ENCODE results near the gene MYD88. TPM values are rescaled to one million over a fixed set of nuclear protein-coding genes. Genes with fewer than 3 reads are reported as not detected.

Gene MYD88
- total and polyA plus RNA-seq, 7 donors, result 2.9 to 7.0 (median 4.4) TPM

DNA sequence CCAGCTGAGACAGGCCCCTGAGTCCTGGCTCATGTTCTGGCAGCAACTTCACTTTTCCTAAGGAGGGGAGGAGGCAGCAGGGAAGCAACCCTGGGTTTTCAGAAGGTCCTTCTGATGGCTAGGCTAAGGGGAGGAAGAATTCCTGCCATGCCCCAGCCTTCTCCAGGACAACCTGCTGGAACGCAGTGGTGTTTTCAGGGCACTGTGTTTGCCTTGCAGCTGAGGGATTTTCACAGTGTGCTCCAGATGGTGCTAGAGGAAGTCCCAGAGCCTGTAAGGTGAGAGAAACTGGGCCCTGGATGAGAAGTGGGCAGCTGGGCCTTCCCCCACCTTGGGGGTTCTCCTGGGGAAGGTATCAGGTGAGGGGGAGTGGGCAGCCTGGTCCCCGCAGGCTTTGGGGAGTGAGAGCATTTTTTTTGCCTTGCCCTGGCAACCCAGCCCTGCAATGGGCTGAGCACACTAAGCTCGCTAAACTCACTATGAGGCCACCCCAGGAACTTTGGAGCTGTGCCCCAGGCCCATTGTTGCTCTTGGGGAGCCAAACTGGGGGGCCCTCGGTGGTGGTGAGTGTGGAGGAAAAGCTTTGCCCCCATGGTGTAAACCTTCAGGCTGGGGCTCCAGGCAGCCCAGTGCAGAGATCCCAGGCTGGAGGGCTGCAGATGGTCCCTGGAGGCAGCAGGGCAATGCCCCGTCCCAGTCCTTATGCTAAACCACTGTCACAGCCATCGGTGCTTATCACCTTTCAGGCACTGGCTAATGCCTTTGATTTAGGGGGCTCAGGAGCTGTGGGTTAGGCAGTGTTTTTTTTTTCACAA lies 42.6 kb upstream of the MYD88 start:
- Histone ChIP-seq H3K36me3 (ENCODE audit: insufficient read depth in 1 of 2, low read depth in 1 of 2) (no peaks in the 10 kb centered on the region), H3K27me3 (ENCODE audit: insufficient read depth in 3 of 3, low read length in 2 of 3) (peaks cover 0 to 2% (median 0%) of the 10 kb centered on the region in 3 donors), H3K4me1 (no peaks in the 10 kb centered on the region), H3K4me3 (no peak overlapping the region), H3K27ac (no peak overlapping the region), H3K9me3 (no peaks in the 10 kb centered on the region)
- WGBS, 3 donors, result 81 to 86% (median 81%) methylated on average over 6 of the region's 6 CpGs
- DNase-seq (no peak), ATAC-seq (no peak)
- intact Hi-C loops (cut with DNase I), result no loop called here
- no peak for TF ChIP-seq CTCF (IDR thresholded peaks at IDR 0.05)

- no peaks in the 10 kb centered on the region for H3K9me3 ChIP-seq
- intact Hi-C loops (cut with DNase I), result no loop called here
- no peak overlapping the region for H3K27ac ChIP-seq
- DNase-seq, result no peak
- no peak for TF ChIP-seq CTCF (IDR thresholded peaks at IDR 0.05)
- H3K27me3 ChIP-seq (ENCODE audit: insufficient read depth in 3 of 3, low read length in 2 of 3), result peaks cover 0 to 2% (median 0%) of the 10 kb centered on the region in 3 donors
- H3K4me3 ChIP-seq, result no peak overlapping the region
- 79 to 82% (median 82%) methylated on average over 19 of the region's 19 CpGs for WGBS, 3 donors
- ATAC-seq, result no peak
- no peaks in the 10 kb centered on the region for H3K4me1 ChIP-seq
- H3K36me3 ChIP-seq (ENCODE audit: insufficient read depth in 1 of 2, low read depth in 1 of 2), result no peaks in the 10 kb centered on the region
These were observed 40.8 kb upstream of the MYD88 start for GRCh38 chr3:38097446-38098375.

GRCh38 chr3:38098376-38098723 lies 40.1 kb upstream of the MYD88 start:
- DNase-seq (no peak), ATAC-seq (no peak)
- intact Hi-C loops (cut with DNase I), result no loop called here
- no peaks in the 10 kb centered on the region for H3K4me1 ChIP-seq
- no peak overlapping the region for H3K27ac ChIP-seq
- 87 to 96% (median 92%) methylated on average over 9 of the region's 9 CpGs for WGBS, 3 donors
- H3K36me3 ChIP-seq (ENCODE audit: insufficient read depth in 1 of 2, low read depth in 1 of 2), result no peaks in the 10 kb centered on the region
- no peak overlapping the region for H3K4me3 ChIP-seq
- no peak for TF ChIP-seq CTCF (IDR thresholded peaks at IDR 0.05)
- H3K27me3 ChIP-seq (ENCODE audit: insufficient read depth in 3 of 3, low read length in 2 of 3), result peaks cover 0 to 2% (median 0%) of the 10 kb centered on the region in 3 donors
- no peaks in the 10 kb centered on the region for H3K9me3 ChIP-seq

- H3K9me3 ChIP-seq, result peaks cover 2% of the 10 kb centered on the region
- no peak overlapping the region for H3K27ac ChIP-seq
- no peak for DNase-seq
- no peak overlapping the region for H3K4me3 ChIP-seq
- TF ChIP-seq CTCF (IDR thresholded peaks at IDR 0.05), result no peak
- intact Hi-C loops (cut with DNase I), result no loop called here
- no peaks in the 10 kb centered on the region for H3K4me1 ChIP-seq
- 17 to 36% (median 25%) methylated on average over 4 to 5 of the region's 5 CpGs for WGBS, 3 donors
- H3K36me3 ChIP-seq (ENCODE audit: insufficient read depth in 1 of 2, low read depth in 1 of 2), result no peaks in the 10 kb centered on the region
- H3K27me3 ChIP-seq (ENCODE audit: insufficient read depth in 3 of 3, low read length in 2 of 3), result peaks cover 0 to 2% (median 0%) of the 10 kb centered on the region in 3 donors
- ATAC-seq, result no peak
These were observed 38.9 kb upstream of the MYD88 start for GRCh38 chr3:38099518-38099917.

Measured in psoas muscle (tissue), 8 donors.